ENCODE data around the gene EVC2.

The EVC2 gene

GRCh38 chr4:5742968-5743367 is 34.6 kb upstream of the EVC2 start:
- H3K4me3 ChIP-seq (ENCODE audit: low read depth, low read length) = no peak overlapping the region
- DNase-seq (ENCODE audit: low read depth) = no peak
- TF ChIP-seq, protein P1, sequence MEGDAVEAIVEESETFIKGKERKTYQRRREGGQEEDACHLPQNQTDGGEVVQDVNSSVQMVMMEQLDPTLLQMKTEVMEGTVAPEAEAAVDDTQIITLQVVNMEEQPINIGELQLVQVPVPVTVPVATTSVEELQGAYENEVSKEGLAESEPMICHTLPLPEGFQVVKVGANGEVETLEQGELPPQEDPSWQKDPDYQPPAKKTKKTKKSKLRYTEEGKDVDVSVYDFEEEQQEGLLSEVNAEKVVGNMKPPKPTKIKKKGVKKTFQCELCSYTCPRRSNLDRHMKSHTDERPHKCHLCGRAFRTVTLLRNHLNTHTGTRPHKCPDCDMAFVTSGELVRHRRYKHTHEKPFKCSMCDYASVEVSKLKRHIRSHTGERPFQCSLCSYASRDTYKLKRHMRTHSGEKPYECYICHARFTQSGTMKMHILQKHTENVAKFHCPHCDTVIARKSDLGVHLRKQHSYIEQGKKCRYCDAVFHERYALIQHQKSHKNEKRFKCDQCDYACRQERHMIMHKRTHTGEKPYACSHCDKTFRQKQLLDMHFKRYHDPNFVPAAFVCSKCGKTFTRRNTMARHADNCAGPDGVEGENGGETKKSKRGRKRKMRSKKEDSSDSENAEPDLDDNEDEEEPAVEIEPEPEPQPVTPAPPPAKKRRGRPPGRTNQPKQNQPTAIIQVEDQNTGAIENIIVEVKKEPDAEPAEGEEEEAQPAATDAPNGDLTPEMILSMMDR (IDR thresholded peaks at IDR 0.05; ENCODE audit: insufficient read depth, low read depth, low read length, missing control alignments) = no peak

- DNase-seq (ENCODE audit: low read depth) = no peak
- TF ChIP-seq, protein P1 (IDR thresholded peaks at IDR 0.05; ENCODE audit: insufficient read depth, low read depth, low read length, missing control alignments) = no peak
- H3K4me3 ChIP-seq (ENCODE audit: low read depth, low read length) = no peak overlapping the region
Observed at GRCh38 chr4:5742388-5742787, 34.0 kb upstream of the EVC2 start.

DNA sequence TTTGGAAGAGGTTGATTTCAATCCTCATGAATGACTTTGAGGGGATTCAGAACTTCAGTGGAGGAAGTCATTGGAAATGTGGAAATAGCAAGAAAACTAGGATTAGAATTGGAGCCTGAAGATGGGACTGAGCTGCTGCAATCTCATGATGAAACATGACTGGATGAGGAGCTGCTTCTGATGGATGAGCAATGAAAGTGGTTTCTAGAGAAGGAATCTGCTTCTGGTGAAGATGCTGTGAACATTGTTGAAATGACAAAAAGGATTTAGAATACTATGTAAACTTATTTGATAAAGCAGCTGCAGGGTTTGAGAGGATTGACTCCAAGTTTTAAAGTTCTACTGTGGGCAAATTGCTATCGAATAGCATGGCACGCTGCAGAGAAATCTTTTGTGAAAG is 29.7 kb upstream of the EVC2 start:
- TF ChIP-seq, protein P1 (IDR thresholded peaks at IDR 0.05; ENCODE audit: insufficient read depth, low read depth, low read length, missing control alignments) = no peak
- H3K4me3 ChIP-seq (ENCODE audit: low read depth, low read length) = no peak overlapping the region
- DNase-seq (ENCODE audit: low read depth) = no peak

- no peak overlapping the region for H3K4me3 ChIP-seq (ENCODE audit: low read depth, low read length)
- TF ChIP-seq, protein P1 (IDR thresholded peaks at IDR 0.05; ENCODE audit: insufficient read depth, low read depth, low read length, missing control alignments) = no peak
- no peak for DNase-seq (ENCODE audit: low read depth)
Observed at GRCh38 chr4:5735463-5735862, 27.1 kb upstream of the EVC2 start.

DNA sequence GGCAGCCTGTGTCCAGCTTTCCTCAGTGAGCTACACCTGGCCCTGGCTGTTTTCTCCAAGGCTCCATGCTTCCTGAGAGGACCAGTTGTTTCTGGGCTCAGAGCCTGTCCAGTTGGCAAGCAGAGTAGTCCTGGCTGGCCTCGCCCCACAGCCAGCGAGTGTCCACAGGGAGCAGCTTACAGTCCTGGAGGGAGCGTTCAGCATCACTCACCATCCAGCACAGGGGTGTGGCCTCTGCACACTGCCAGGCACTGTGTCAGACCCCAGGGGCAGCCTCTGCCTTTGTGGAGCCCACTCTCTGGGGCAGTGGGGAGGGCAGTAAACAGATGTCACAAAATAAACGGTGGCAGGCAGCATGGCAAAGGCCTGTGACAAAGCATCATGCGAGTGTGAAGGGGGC is 26.5 kb upstream of the EVC2 start:
- H3K4me3 ChIP-seq (ENCODE audit: low read depth, low read length) = no peak overlapping the region
- no peak for DNase-seq (ENCODE audit: low read depth)
- TF ChIP-seq, protein P1 (IDR thresholded peaks at IDR 0.05; ENCODE audit: insufficient read depth, low read depth, low read length, missing control alignments) = no peak

DNA sequence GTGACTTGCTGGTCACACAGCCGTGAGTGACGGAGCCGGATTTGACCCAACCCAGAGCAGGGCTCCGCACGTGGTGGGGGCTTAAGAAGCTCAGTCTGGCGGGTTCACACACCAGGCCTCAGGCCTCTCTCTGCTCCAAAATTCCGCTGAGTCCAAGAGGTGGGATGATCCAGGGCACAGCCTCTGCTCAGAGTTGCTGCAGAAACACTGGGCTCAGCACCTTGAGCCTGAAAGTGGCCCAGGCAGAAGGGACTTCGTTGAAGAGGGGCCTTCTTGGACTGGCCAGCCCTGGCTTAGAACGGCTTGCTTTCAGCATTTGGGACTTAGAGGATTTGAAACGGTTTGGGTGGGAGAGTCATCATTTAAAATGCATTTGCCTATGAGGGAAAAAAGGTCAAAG is 23.8 kb upstream of the EVC2 start:
- no peak for DNase-seq (ENCODE audit: low read depth)
- TF ChIP-seq, protein P1 (IDR thresholded peaks at IDR 0.05; ENCODE audit: insufficient read depth, low read depth, low read length, missing control alignments) = no peak

More for the DNA sequence above, 23.8 kb upstream of the EVC2 start:
- H3K4me3 ChIP-seq (ENCODE audit: low read depth, low read length) = no peak overlapping the region
